Fibroblast of lung (primary cell): ENCODE measurements around the gene TPI1.

Experiments used
- EZH2 ChIP-seq: IDR thresholded peaks from 2 replicates; pipeline ENCODE4 v1.5.1; 2012; ENCODE audit warnings: low read length, control low read depth, mild to moderate bottlenecking; ENCODE audit errors: missing control alignments
- TF ChIP-seq, protein P1 (sequence below), 2 donors: IDR thresholded peaks in 1 of 2; conservative IDR thresholded peaks in 1 of 2; 1 replicate in 1 of 2; 2 replicates in 1 of 2; pipeline ENCODE4 v1.5.1; 2011 to 2012; ENCODE audit warnings: low read length in 2 of 2, control low read depth in 1 of 2, inconsistent platforms in 1 of 2, low read depth in 1 of 2, mild to moderate bottlenecking in 1 of 2

- TF ChIP-seq, protein P1, sequence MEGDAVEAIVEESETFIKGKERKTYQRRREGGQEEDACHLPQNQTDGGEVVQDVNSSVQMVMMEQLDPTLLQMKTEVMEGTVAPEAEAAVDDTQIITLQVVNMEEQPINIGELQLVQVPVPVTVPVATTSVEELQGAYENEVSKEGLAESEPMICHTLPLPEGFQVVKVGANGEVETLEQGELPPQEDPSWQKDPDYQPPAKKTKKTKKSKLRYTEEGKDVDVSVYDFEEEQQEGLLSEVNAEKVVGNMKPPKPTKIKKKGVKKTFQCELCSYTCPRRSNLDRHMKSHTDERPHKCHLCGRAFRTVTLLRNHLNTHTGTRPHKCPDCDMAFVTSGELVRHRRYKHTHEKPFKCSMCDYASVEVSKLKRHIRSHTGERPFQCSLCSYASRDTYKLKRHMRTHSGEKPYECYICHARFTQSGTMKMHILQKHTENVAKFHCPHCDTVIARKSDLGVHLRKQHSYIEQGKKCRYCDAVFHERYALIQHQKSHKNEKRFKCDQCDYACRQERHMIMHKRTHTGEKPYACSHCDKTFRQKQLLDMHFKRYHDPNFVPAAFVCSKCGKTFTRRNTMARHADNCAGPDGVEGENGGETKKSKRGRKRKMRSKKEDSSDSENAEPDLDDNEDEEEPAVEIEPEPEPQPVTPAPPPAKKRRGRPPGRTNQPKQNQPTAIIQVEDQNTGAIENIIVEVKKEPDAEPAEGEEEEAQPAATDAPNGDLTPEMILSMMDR (conservative IDR thresholded peaks at IDR 0.05 in 1 of 2, IDR thresholded peaks at IDR 0.05 in 1 of 2; ENCODE audit: low read depth in 1 of 2, low read length in 2 of 2): no peak
- no peak for TF ChIP-seq EZH2
Measured at GRCh38 chr12:6837370-6838060, 29.8 kb upstream of the TPI1 start.
